SK-N-MC (cell line): ENCODE measurements around the gene BCOR.

ENCODE experiments used
- DNase-seq: peaks from one replicate; pipeline ENCODE4 v3.0.0-alpha.2; 2011; ENCODE audit warnings: low read depth, low spot score
- H3K27ac ChIP-seq: fragments of 200-600 bp; sonication (generic); 2 replicates; pipeline ENCODE4 v1.5.1; 2016; ENCODE audit warnings: mixed run types
- H3K36me3 ChIP-seq: fragments of 200-600 bp; sonication (generic); 2 replicates; pipeline ENCODE4 v1.6.1; 2017; ENCODE audit warnings: antibody characterized with exemption, low read length, mixed read lengths; ENCODE audit not compliant: insufficient read depth
- H3K4me3 ChIP-seq: fragments of 200-600 bp; sonication (generic); 2 replicates; pipeline ENCODE4 v1.5.1; 2016
- H3K9ac ChIP-seq: fragments of 200-600 bp; sonication (generic); 2 replicates; pipeline ENCODE4 v1.8.0; 2017; ENCODE audit warnings: mixed run types, mixed read lengths; ENCODE audit not compliant: insufficient read length
- H3K9me3 ChIP-seq: fragments of 200-600 bp; sonication (generic); 2 replicates; pipeline ENCODE4 v1.6.1; 2017; ENCODE audit warnings: low read depth, mild to moderate bottlenecking, antibody characterized with exemption, low read length, moderate library complexity, mixed read lengths
- EZH2 ChIP-seq: fragments of 200-600 bp; sonication (generic); IDR thresholded peaks from one replicate; pipeline ENCODE4 v1.6.1; 2017; ENCODE audit warnings: antibody characterized with exemption
- FOXP2 ChIP-seq: optimal IDR thresholded peaks from 2 replicates; pipeline ENCODE3; 2011; ENCODE audit warnings: mild to moderate bottlenecking, moderate library complexity; ENCODE audit not compliant: insufficient read depth; ENCODE audit errors: extremely low read length, control extremely low read depth
- POLR2AphosphoS5 ChIP-seq: IDR thresholded peaks from 2 replicates; pipeline ENCODE4 v1.6.1; 2012; ENCODE audit warnings: mild to moderate bottlenecking, low read depth, low read length, borderline replicate concordance

BCOR gene

GRCh38 chrX:40003428-40004245 lies 94.1 kb downstream of the BCOR start:
- TF ChIP-seq EZH2 (no peak), FOXP2 (no peak), POLR2AphosphoS5 (no peak)
- Histone ChIP-seq H3K9me3 (no peaks in the 10 kb centered on the region), H3K4me3 (no peak overlapping the region), H3K27ac (0 out of 2 replicates have a peak overlapping the region, but pooled peaks have one; percentile 13), H3K36me3 (no peaks in the 10 kb centered on the region), H3K9ac (no peak overlapping the region)
- DNase-seq, result no peak

DNA sequence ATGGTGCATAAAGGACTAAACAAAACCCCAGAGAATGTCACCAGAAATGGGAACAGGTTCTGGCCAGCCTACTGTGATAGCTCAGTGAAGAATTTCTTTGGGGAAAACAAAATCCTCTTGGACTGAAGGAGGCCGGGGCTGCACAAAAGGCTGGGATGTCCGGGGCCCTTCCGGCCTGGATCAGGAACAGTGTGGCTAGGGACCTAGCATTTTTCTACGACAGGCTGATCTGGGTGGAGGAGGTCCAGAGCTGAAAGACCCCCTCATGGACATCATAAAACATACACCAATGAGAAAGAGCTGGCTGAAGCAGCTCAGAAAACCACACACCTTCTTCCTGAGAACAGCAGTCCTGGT lies 94.7 kb downstream of the BCOR start:
- H3K4me3 ChIP-seq, result no peak overlapping the region
- H3K27ac ChIP-seq, result no peak overlapping the region
- no peaks in the 10 kb centered on the region for H3K9me3 ChIP-seq
- no peak overlapping the region for H3K9ac ChIP-seq
- no peak for TF ChIP-seq POLR2AphosphoS5
- TF ChIP-seq EZH2, result no peak
- no peak for TF ChIP-seq FOXP2
- no peak for DNase-seq
- no peaks in the 10 kb centered on the region for H3K36me3 ChIP-seq
